ENCODE data around the gene ARID1B.

Gene ARID1B

DNA sequence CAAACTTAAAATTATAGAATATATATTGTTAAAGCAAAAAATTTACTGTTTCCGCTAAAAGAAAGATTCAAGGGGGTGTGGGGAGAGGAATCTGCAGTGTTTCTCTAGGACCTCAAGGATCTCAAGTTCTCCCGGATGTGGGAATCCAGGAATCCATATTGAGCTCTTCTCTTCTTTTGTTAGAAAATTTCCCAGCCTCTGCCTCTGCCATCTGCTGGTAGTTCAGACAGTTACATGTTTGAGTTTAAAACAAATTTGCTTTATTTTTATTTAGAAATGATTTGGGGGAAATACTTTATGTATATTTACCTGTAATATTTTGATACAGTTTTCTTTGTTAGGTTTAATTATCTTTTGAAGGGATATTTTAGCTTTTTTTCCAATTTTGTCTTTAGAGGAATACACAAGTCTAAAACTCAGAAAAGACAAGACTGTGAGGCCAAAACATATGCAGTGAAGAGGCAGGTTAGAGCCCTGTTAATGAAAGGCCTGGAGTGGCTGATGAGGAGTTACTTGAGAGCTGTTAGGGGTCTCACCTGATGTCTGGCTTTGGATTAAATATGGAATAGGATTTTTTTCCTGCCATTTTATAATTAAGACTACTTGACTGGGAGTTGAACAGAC lies 268.8 kb downstream of the ARID1B start:
- Histone ChIP-seq H3K4me3 (ENCODE audit: low read depth, low read length) (no peak overlapping the region), H3K27ac (ENCODE audit: extremely low read depth, low read depth, low read length) (no peak overlapping the region), H3K4me1 (ENCODE audit: control insufficient read depth, insufficient read depth, low read length) (0 out of 2 replicates have a peak, but pooled peaks cover 3% of the 10 kb centered on the region), H3K36me3 (ENCODE audit: control insufficient read depth in 2 of 2, insufficient read depth in 1 of 2, low read length in 2 of 2) (no peaks in the 10 kb centered on the region), H3K9me3 (ENCODE audit: control insufficient read depth, insufficient read depth, low read depth, low read length) (no peaks in the 10 kb centered on the region)
- ChIA-PET CTCF (interaction anchor here (0.6 to 5.8 kb wide), 34 partner anchors 8 to 1517 kb away, joined by 3 to 66 read pairs (median 3); no protein-coding TSS in a partner anchor), POLR2A (interaction anchor here (0.6 to 1.6 kb wide), 3 partner anchors 24 to 131 kb away, joined by 3 read pairs; no protein-coding TSS in a partner anchor)
- TF ChIP-seq, protein P1, sequence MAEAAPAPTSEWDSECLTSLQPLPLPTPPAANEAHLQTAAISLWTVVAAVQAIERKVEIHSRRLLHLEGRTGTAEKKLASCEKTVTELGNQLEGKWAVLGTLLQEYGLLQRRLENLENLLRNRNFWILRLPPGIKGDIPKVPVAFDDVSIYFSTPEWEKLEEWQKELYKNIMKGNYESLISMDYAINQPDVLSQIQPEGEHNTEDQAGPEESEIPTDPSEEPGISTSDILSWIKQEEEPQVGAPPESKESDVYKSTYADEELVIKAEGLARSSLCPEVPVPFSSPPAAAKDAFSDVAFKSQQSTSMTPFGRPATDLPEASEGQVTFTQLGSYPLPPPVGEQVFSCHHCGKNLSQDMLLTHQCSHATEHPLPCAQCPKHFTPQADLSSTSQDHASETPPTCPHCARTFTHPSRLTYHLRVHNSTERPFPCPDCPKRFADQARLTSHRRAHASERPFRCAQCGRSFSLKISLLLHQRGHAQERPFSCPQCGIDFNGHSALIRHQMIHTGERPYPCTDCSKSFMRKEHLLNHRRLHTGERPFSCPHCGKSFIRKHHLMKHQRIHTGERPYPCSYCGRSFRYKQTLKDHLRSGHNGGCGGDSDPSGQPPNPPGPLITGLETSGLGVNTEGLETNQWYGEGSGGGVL (tag by site-specific recombination; IDR thresholded peaks at IDR 0.05) = no peak
- TF ChIP-seq, protein P2, sequence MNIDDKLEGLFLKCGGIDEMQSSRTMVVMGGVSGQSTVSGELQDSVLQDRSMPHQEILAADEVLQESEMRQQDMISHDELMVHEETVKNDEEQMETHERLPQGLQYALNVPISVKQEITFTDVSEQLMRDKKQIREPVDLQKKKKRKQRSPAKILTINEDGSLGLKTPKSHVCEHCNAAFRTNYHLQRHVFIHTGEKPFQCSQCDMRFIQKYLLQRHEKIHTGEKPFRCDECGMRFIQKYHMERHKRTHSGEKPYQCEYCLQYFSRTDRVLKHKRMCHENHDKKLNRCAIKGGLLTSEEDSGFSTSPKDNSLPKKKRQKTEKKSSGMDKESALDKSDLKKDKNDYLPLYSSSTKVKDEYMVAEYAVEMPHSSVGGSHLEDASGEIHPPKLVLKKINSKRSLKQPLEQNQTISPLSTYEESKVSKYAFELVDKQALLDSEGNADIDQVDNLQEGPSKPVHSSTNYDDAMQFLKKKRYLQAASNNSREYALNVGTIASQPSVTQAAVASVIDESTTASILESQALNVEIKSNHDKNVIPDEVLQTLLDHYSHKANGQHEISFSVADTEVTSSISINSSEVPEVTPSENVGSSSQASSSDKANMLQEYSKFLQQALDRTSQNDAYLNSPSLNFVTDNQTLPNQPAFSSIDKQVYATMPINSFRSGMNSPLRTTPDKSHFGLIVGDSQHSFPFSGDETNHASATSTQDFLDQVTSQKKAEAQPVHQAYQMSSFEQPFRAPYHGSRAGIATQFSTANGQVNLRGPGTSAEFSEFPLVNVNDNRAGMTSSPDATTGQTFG (tag by site-specific recombination; IDR thresholded peaks at IDR 0.05; ENCODE audit: borderline replicate concordance) = no peak
- no peak for TF ChIP-seq ZNF138 (tag by site-specific recombination; IDR thresholded peaks at IDR 0.05; ENCODE audit: borderline replicate concordance)
- TF ChIP-seq ZNF660 (tag by site-specific recombination; IDR thresholded peaks at IDR 0.05) = peak; percentile 67; the same call in 1 of the 2 replicates
- no peak for TF ChIP-seq ZNF548 (tag by site-specific recombination; IDR thresholded peaks at IDR 0.05)
- no peak for TF ChIP-seq OVOL3 (tag by site-specific recombination; IDR thresholded peaks at IDR 0.05)
- TF ChIP-seq, protein P3, sequence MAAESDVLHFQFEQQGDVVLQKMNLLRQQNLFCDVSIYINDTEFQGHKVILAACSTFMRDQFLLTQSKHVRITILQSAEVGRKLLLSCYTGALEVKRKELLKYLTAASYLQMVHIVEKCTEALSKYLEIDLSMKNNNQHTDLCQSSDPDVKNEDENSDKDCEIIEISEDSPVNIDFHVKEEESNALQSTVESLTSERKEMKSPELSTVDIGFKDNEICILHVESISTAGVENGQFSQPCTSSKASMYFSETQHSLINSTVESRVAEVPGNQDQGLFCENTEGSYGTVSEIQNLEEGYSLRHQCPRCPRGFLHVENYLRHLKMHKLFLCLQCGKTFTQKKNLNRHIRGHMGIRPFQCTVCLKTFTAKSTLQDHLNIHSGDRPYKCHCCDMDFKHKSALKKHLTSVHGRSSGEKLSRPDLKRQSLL (tag by site-specific recombination; IDR thresholded peaks at IDR 0.05) = peak; percentile 74; the same call in 1 of the 2 replicates
- no peak for TF ChIP-seq ZNF837 (tag by site-specific recombination; IDR thresholded peaks at IDR 0.05)
- no peak for TF ChIP-seq ZNF16 (tag by site-specific recombination; IDR thresholded peaks at IDR 0.05; ENCODE audit: low read depth)
- 0 out of 2 replicates have a peak, but pooled peaks have one; percentile 18 for TF ChIP-seq ZSCAN30 (tag by site-specific recombination; IDR thresholded peaks at IDR 0.05)
- TF ChIP-seq ZNF654 (tag by site-specific recombination; IDR thresholded peaks at IDR 0.05; ENCODE audit: low read depth) = peak; percentile 26
- no peak for TF ChIP-seq ZNF621 (tag by site-specific recombination; IDR thresholded peaks at IDR 0.05)
- TF ChIP-seq KLF7 (tag by site-specific recombination; IDR thresholded peaks at IDR 0.05; ENCODE audit: borderline replicate concordance) = no peak
- TF ChIP-seq ZNF324 (tag by site-specific recombination; IDR thresholded peaks at IDR 0.05) = no peak
- no peak for TF ChIP-seq ZNF664 (tag by site-specific recombination; IDR thresholded peaks at IDR 0.05)

DNA sequence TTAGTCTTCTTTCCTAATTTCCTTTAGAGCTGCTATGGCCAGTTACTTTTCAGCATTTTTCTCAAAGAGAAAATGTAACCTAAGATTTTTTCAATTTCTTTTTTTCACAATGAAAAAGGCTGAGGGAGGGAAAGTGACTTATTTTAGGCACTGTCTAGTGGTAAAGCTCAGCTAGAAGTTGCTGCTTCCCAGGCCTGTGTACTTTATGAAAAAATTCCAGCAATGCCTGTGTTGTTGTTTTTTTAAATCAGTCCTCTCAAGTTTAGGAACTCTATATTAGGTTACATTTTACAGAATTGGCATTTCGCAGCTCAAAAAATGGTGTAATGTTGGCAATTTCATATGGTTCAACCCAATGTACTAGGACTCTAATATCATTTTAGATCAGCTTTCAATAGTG lies 269.6 kb downstream of the ARID1B start:
- H3K4me3 ChIP-seq (ENCODE audit: low read depth, low read length) = no peak overlapping the region
- H3K27ac ChIP-seq (ENCODE audit: extremely low read depth, low read depth, low read length) = no peak overlapping the region
- POLR2A ChIA-PET = interaction anchor here (1.6 kb wide), 1 partner anchor 25 kb away, joined by 3 read pairs; no protein-coding TSS in a partner anchor
- H3K36me3 ChIP-seq (ENCODE audit: control insufficient read depth in 2 of 2, insufficient read depth in 1 of 2, low read length in 2 of 2) = no peaks in the 10 kb centered on the region
- H3K4me1 ChIP-seq (ENCODE audit: control insufficient read depth, insufficient read depth, low read length) = 0 out of 2 replicates have a peak, but pooled peaks cover 3% of the 10 kb centered on the region
- no peaks in the 10 kb centered on the region for H3K9me3 ChIP-seq (ENCODE audit: control insufficient read depth, insufficient read depth, low read depth, low read length)
- CTCF ChIA-PET = interaction anchor here (0.7 to 5.8 kb wide), 18 partner anchors 9 to 287 kb away, joined by 3 to 66 read pairs (median 4); no protein-coding TSS in a partner anchor
- TF ChIP-seq, protein P4, sequence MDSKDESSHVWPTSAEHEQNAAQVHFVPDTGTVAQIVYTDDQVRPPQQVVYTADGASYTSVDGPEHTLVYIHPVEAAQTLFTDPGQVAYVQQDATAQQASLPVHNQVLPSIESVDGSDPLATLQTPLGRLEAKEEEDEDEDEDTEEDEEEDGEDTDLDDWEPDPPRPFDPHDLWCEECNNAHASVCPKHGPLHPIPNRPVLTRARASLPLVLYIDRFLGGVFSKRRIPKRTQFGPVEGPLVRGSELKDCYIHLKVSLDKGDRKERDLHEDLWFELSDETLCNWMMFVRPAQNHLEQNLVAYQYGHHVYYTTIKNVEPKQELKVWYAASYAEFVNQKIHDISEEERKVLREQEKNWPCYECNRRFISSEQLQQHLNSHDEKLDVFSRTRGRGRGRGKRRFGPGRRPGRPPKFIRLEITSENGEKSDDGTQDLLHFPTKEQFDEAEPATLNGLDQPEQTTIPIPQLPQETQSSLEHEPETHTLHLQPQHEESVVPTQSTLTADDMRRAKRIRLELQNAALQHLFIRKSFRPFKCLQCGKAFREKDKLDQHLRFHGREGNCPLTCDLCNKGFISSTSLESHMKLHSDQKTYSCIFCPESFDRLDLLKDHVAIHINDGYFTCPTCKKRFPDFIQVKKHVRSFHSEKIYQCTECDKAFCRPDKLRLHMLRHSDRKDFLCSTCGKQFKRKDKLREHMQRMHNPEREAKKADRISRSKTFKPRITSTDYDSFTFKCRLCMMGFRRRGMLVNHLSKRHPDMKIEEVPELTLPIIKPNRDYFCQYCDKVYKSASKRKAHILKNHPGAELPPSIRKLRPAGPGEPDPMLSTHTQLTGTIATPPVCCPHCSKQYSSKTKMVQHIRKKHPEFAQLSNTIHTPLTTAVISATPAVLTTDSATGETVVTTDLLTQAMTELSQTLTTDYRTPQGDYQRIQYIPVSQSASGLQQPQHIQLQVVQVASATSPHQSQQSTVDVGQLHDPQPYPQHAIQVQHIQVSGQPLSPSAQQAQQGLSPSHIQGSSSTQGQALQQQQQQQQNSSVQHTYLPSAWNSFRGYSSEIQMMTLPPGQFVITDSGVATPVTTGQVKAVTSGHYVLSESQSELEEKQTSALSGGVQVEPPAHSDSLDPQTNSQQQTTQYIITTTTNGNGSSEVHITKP (tag by site-specific recombination; IDR thresholded peaks at IDR 0.05) = no peak
- TF ChIP-seq MZF1 (tag by site-specific recombination; IDR thresholded peaks at IDR 0.05; ENCODE audit: borderline replicate concordance) (no peak), ZNF629 (tag by site-specific recombination; IDR thresholded peaks at IDR 0.05) (no peak), ZBTB8A (tag by site-specific recombination; IDR thresholded peaks at IDR 0.05) (no peak)
- TF ChIP-seq, protein P5, sequence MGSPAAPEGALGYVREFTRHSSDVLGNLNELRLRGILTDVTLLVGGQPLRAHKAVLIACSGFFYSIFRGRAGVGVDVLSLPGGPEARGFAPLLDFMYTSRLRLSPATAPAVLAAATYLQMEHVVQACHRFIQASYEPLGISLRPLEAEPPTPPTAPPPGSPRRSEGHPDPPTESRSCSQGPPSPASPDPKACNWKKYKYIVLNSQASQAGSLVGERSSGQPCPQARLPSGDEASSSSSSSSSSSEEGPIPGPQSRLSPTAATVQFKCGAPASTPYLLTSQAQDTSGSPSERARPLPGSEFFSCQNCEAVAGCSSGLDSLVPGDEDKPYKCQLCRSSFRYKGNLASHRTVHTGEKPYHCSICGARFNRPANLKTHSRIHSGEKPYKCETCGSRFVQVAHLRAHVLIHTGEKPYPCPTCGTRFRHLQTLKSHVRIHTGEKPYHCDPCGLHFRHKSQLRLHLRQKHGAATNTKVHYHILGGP (tag by site-specific recombination; IDR thresholded peaks at IDR 0.05) = no peak

Measured in HEK293 (cell line).